Hematopoietic multipotent progenitor cell treated with erythropoietin and hydrocortisone succinate and interleukin-3 and kit ligand, for 17 days (in vitro differentiated cells): ENCODE measurements around the gene CAV2.
"Not testable (repeated sequence)": the region's sequence is repeated elsewhere in the genome, so short reads cannot be mapped to it uniquely, and the experiment has no call there.

Experiments used
- DNase-seq: peaks from one replicate; pipeline ENCODE4 v3.0.0-alpha.2; 2015; ENCODE audit warnings: low spot score

CAV2 gene, protein sequence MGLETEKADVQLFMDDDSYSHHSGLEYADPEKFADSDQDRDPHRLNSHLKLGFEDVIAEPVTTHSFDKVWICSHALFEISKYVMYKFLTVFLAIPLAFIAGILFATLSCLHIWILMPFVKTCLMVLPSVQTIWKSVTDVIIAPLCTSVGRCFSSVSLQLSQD

DNA sequence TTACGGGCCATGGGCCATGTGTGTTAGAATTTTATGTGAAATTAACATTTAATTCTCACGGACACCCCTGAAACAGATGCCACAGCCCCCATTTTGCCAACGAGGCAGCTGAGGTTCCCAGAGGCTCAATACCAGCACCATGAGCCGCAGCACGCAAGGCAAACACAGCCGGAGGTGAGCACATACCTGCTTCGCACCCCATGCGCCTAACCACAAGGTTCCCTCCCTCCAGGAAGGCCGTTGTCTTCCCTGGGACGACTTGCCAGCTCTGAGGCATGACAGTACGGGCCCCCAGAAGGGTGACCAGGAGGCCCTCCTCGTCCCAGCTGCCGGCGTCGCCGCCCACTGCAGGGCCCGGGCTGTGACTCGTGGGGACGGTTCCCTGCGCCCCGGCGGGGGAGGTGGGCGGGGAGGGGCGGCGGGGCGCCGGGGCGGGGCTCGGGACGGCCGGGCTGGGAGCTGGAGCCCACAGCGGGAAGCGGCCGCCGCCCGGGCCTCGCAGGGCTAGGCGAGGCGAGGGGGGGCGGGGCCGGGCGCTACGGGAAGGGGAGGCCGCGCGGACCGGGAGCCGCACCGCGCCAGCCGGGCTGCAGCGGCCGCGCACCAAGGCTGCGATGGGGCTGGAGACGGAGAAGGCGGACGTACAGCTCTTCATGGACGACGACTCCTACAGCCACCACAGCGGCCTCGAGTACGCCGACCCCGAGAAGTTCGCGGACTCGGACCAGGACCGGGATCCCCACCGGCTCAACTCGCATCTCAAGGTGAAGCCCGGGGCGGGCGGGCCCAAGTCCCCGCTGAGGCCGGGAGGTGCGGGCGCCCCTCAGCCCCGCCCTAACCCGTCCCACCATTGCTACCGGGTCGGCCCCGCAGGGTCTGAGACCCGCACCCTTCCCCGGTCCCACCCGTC is at the start of gene CAV2:
Gene CAV2 (plus strand): TSS at position 571 of the 910 bp plus-strand sequence. CDS start 44 bp downstream, at position 615.
- no peak for DNase-seq

DNA sequence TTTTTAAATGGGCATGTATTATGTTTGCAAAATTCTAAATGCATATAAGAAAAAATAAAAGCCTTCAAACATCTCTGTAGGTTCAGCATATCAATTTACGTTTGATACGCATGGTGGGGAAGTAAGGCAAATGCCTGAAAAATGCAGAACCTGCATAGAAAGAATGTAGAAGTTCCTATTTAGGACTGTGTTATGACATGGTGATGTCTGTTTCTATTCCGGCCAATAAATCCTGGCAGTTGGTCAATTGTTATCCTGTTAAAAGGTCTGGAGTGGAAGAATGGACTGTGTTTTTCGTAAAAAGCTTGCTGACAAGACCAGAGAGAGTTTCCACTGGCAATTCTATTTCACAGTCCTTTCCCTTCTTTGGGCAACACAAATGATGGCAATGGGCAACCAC is 49.6 kb upstream of the CAV2 start:
- DNase-seq = no peak

DNA sequence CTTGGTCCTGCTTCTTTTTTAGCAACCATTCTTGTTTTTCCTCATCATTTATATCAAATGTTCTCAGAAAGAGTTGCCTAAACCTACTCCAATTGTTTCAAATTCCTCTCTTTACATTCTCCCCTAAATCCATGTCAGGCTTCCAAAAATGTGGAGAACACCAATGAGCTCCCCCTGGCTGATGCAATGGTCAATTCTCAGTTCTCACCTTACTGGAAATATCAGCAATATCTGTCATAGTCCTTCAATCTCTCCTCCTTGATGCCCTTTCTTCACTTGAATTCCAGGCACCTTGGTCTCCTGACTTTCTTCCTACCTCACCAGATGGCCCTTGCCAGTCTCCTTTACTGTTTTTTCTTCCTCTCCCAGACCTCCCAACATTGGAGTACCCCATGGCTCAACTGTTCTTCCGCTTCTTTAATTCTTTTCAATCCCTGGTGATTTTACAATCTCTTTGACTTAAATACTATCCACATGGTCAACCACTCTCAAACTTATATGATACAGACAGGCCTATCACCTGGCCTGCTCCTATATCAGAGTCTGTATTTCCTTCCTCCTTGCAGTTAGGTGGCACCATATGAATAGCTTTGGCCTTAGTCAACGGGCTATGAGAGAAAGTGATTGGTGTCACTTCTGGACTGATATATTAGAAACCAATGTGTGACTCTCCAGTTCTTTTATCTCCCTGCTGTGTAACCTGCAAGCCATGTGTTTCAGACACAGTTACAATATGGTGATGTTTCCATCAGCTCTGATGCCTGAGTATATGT is 47.4 kb upstream of the CAV2 start:
- no peak for DNase-seq

DNA sequence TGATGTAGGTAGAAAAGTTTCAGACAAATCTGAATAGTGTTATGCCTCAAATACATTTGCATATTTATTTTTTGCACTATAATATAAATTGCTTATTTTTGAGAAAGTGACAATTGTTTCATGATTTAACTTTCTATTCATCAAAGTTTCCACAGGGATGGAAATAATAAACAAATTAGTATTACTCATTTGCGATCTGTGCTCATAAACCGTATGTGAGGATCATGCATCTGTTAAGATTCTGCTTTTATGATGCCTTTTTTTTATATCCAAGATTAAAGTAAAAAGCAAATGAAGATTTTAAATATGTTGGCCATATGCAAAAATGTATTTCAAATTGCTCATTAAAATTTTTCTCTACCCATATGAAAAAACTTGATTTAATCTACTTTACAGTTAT is 45.2 kb upstream of the CAV2 start:
- DNase-seq = no peak

DNA sequence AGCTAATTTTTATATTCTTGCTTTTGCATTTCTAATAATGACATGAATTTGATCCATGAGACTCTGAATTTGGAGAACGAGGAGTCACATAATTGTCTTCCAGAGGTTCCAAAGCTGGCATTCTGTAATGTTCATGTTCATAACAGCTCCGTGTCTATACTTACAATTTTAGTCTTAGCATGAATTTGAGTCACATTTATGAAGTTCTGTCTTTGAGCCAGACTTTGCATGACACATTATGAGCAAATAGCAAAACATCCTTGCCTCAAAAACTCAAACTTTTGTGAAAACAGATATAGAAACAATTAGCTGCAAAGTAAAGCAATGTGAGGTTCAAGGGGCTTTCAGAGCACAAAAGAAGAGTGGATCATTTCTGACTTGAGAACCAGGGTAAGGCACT is 44.5 kb upstream of the CAV2 start:
- DNase-seq = no peak

DNA sequence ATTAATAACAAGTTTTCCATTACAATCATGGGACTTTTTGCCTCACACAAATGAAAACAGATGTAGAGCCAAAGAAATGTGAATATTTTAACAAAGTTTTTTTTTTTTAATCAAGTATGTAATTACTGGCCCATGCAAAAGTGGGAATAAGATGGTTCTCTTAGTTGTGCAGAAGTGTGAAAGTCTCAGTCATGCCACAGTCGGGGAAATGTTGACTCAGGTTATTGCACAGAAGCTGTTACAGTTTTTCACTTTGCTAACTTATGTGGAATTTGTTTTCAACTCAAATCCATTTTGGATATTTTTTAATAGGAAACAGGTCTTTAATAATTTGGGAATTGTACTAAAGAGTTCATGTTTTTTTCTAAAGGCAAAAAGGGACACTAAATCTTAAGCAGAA is 44.0 kb upstream of the CAV2 start:
- DNase-seq = no peak

DNA sequence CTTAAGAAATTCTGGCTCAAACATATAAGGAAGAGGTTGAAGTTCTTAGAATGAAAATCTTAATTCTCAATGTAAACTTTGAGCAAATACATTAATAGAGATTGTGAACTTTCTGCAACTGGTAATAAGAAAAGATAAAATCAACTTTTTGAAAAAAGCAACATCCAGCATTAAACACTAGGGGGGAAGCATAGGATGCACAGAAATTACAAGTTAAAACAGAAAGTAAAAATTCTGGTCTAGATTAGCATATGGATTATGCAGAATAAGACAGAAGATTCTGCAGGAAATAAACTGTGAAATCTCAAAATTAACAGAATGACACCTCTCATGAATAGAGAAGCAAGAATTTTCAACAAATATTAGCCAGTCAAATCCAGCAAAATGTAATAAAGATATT is 38.0 kb upstream of the CAV2 start:
- DNase-seq = no peak

DNA sequence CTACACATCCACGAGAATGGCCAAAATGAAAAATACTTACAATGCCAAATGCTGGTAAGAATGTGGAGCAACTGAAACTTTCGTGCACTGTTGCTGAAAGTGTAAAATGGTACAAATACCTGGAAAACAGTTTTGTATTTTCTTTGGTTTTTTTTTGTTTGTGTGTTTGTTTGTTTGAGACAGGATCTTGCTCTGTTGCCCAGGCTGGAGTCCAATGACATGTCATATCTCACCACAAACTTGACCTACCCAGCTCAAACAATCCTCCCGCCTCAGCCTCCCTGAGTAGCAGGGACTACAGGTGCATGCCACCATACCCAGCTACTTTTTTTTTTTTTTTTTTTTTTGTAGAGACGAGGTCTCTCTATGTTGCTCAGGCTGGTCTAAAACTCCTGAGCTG is 35.6 kb upstream of the CAV2 start:
- DNase-seq = no peak

DNA sequence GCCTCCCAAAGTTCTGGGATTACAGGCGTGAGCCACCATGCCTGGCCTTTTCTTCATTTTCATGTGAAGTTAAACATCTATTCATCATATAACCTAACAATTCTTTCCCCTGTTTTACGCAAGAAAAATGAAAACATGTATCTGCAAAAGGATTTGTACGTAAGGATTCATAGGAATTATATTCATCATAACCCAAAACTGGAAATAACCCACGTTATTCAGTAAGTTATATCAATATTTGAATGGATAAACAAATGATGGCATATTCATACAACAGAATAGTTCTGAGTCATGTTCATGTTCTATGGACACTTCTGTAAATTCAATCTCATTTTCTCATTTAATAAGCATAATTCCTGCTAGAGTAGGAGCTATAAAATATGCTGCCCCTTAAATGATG is 35.2 kb upstream of the CAV2 start:
- no peak for DNase-seq

DNA sequence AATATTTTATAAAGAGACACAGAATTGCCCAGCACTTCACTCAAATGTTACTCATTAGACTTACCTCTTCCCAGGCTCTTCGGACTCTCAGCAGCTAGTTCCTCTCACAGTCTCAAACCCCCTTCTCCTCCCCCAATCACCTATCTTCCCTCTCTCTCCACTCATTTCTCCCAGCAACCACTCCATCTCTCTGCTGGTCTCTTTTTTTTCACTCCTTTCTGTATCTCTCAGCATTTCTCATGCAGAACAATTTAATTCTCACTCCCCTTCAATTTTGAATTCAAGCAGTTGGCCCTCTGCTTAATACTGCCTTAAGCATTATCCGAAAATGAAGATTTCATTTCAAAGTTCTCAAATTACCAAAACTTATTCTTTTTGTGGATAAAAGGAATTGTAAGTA is 34.4 kb upstream of the CAV2 start:
- DNase-seq = no peak

DNA sequence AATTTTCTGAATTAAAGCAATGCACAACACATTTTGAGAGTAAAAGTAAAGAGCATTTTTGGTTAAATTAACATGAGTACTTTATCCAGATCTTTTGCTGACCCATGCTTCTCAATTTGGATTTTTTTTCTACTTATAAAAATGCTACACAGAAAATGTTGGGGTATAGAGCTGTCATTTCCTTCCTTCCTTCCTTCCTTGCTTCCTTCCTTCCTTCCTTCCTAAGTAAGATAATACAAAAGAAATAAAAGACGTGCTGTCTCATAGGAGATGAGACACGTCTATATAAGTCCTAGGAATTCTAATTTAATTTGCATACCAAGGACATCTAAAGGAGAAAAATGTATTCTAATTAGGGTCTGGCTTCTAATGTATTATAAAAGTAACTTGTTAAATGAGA is 31.0 kb upstream of the CAV2 start:
- DNase-seq = no peak

DNA sequence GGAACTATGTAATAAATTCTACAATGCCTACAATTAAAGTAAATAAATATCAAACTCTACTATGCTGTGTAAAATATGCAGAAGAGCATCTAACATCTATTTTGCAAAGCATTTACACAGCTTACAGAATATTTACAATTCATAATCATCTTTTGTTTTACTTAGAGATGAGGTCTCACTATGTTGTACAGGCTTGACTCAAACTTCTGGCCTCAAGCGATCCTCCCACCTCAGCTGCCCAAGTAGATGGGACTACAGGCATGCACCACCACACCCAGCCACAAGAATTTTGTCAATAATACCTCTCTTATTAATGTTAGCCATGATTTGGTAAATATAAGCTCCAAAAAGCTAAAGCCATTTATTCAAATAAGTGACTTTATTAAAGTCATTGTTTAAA is 21.9 kb upstream of the CAV2 start:
- no peak for DNase-seq

DNA sequence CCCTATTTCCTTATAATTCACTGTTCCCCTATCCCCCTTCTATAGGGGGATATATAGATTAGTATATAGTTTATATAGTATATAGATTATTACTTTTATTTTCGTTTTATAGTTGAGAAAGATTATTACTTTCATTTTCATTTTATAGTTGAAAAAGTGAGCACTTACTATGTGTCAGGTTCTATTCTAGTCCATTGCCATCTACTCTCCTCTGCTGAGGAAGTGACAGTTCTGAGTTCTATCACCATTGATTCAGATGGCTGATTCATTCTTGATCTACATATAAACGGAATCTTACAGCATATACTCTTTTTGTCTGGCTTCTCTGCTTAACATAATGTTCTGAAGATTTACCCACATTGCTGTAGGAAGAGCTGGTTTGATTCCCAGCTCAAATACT is 20.7 kb upstream of the CAV2 start:
- no peak for DNase-seq

DNA sequence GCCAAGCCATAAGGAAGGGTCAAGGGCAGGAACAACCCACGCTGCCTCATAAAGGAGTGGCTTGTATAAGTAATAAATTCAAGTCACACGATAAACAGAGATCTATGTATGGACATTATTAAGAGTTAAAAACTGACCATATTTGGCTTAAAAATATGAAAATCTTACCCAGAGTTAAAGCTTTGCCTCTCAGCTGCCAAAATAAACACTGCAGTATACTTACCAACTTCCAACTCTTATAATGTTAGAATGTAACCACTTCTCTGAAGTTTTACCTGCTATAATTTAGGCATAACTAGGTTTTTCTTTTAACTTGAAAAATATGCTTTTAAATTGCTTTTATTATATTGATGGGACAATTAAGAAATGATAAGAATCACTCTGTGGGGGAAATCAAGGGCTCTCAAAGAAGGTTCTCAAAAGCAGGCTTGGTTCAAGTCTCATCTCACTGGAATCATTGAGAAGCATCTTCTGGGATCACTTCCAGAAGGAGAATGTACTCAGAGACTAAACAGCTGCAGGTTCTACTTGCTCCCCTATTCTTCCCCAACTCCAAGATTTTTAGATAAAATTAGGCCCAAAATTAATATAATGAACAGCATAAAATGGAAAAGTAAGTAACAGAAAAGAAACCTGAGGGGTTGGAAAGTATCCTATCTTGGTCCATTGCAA is 16.1 kb upstream of the CAV2 start:
- DNase-seq = no peak

DNA sequence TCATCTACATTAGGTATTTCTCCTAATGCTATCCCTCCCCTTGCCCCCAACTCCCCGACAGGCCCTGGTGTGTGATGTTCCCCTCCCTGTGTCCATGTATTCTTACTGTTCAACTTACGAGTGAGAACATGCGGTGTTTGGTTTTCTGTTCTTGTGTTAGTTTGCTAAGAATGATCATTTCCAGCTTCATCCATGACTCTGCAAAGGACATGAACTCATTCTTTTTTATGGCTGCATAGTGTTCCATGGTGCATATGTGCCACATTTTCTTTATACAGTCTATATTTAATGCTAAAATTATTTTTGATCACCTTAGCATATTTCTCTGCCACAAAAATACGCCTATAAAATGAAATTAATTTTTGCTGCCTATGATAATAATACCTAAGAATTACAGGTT is 15.1 kb upstream of the CAV2 start:
- DNase-seq = not testable (repeated sequence)

DNA sequence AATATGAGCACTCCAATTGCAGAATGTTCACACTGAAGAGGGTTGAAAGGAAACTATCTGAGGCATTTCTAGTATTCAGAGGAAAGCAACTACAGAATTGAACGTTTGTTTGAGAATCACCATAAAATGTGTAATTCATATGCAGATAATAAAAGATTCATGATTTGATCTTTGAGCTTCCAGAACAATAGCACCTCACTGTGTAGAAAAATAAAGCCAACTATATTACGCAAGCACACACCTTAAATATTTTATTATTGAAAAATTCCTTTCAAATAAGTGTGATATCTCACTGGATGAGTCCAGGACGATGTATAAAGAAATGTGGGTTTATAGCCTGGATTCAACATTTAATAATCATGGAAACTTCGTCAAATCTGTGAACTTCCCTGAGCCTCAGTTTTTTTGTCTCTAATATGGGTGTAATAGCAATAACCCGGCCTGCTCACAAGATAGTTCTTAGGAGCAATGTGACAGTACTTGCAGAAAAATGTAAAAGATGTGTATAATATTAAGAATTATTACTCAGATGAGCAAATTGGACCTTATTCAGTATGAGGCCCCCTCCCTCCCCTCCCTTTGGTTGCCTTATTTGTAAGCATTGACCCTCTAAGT is 11.5 kb upstream of the CAV2 start:
- no peak for DNase-seq

DNA sequence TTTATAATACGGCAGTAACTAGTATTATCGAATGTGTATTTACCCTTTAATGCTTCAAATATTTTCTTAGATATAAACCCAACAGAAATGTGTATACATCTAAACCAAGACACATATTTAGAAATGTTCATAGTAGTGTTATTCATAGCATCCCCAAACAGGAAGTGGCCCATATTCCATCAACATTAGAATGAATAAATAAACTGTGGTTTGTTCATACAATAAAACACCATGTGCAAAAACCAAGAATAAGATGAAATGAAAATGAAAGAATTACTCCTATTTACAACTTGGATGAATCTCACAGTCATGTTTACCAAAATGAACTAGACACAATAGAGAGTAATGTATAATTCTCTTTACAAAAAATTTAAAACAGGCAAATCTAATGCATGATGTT is 9.2 kb upstream of the CAV2 start:
- no peak for DNase-seq

DNA sequence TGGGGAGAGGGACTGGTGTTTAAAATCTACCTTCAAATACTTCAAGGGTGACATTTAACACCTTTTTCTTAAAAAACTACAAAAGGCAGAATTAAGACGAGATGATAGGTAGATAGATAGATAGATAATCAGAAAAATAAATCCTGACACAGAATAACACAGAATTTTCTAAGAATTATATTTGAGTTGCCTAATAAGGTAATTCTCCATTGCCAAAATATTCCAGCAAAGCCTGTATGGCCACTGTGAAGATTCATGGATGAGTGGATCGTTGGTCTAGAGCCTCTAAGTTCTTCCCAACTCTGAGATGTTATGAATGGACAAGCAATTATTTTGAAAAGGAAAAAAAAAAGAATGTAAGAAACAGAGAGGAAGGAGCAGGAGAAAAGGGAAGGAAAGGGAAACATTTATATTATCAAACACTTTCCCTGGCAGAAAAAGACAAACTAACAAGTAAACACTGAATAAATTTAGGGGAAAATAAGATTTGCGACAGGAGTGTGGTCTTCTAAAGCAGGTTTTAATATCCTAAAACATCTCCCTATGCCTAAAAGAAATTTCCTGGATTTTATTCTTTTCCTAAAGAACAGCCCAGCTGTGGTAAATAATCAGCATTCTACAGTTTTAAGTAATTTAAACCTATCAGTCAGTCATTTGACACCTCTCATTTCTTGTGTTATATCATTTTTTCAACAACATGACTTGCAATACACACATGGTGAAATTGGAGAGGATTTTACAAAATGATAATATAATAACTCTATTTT is 7.5 kb upstream of the CAV2 start:
- DNase-seq = no peak

DNA sequence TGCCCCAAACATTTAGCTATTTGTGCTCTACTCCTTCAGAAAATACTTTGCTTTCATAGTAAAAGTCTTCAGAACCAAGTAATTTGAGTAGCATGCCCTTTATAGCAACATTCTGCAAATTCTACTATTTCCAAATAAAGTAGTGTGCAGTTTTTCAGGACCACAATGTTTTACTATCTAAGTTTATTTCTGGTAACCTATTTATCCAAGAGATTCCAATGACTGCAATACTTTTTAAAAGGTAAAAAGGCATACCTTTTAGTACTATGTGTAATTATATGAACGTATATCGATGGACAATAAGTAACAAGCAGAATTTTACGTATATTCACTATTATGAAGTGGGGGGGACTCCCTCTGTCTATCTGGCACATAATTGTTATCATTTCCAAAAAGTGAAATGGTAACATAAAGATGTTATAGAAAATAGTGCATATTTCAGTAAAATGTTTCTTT is 6.9 kb upstream of the CAV2 start:
- DNase-seq = no peak

DNA sequence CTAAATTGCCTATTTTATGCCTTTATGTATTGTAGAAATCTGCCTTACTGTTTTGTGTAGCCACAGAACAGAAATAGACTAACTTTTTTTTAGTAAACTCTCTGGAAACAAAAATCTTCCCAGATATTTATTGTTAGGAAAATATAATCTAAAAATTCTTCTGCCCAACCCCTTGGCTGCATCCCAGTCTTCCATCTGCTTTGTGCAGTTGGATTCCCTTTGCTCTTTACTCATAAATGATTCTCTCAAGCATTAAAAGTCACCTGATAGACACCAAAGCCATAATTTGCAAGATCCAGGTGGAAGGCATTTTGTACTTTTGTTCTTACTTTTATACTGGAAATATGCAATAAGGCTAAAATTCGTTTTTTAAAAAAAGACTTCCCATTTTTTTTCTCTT is 6.1 kb upstream of the CAV2 start:
- no peak for DNase-seq

DNA sequence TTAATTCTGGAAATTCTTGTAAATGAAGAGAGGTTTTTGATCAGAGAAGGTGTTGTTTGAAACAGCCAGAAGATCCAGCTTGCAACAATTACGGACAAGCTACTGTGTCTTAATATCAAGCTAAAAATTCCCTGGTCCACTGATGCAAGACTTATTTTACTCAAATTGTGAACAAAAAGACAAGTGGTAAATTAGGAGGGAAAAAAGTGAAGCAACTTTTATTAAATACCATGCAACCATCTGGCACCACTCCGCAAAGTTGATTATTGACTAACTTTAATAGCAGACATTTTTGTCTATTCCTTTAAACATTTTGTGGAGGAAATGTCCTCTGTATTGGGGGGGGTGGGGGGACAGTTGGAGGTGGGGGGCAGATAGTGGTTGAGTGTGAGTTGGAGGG is 5.1 kb upstream of the CAV2 start:
- no peak for DNase-seq
